Sigmoid colon (tissue), 4 donors: ENCODE data around the gene SACM1L.

ENCODE experiments used
- POLR2A ChIP-seq, 2 donors: fragments of 450-650 bp; IDR thresholded peaks; one replicate each; pipeline ENCODE4 v1.6.1; 2016; ENCODE audit warnings: antibody characterized with exemption in 2 of 2, mild to moderate bottlenecking in 2 of 2, moderate library complexity in 2 of 2
- POLR2AphosphoS5 ChIP-seq, 4 donors: sonication (generic); formaldehyde crosslinking; IDR thresholded peaks; one replicate each; pipeline ENCODE4 v1.6.1; 2017; ENCODE audit warnings: antibody characterized with exemption in 4 of 4
- TF ChIP-seq, protein P1 (sequence below), 4 experiments: fragments of 450-650 bp in 3 of 4; fragments of 200-600 bp in 1 of 4; IDR thresholded peaks; one replicate each; pipeline ENCODE4 v1.5.1; 2016 to 2019; ENCODE audit warnings: antibody characterized with exemption in 4 of 4, mild to moderate bottlenecking in 3 of 4, moderate library complexity in 2 of 4

DNA sequence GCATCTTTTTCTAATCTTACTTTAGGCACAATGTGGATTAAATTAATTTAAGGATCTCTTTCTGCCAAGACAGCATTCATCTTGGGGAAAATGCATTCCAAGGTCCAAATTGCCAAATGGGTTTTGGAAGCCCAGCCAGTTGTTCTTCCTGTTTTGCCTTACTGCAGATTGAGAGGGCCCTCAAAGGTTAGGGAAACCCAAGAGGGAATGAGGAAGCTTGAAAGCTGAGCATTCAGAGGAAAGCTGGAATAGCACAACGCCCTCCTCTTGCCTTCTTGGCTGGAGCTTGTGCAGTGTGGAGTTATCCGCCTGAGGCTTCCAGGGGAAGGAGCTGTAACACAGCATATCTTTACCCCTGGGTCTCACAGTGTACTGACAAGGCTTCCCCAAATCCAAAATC, 18.2 kb upstream of the SACM1L start:
- TF ChIP-seq POLR2A (IDR thresholded peaks at IDR 0.05) (no peak), POLR2AphosphoS5 (IDR thresholded peaks at IDR 0.05) (no peak)
- TF ChIP-seq, protein P1, sequence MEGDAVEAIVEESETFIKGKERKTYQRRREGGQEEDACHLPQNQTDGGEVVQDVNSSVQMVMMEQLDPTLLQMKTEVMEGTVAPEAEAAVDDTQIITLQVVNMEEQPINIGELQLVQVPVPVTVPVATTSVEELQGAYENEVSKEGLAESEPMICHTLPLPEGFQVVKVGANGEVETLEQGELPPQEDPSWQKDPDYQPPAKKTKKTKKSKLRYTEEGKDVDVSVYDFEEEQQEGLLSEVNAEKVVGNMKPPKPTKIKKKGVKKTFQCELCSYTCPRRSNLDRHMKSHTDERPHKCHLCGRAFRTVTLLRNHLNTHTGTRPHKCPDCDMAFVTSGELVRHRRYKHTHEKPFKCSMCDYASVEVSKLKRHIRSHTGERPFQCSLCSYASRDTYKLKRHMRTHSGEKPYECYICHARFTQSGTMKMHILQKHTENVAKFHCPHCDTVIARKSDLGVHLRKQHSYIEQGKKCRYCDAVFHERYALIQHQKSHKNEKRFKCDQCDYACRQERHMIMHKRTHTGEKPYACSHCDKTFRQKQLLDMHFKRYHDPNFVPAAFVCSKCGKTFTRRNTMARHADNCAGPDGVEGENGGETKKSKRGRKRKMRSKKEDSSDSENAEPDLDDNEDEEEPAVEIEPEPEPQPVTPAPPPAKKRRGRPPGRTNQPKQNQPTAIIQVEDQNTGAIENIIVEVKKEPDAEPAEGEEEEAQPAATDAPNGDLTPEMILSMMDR (IDR thresholded peaks at IDR 0.05) = no peak
